Psoas muscle (tissue), 8 donors: ENCODE measurements around the gene PCNX2. TPM values are rescaled to one million over a fixed set of nuclear protein-coding genes. Genes with fewer than 3 reads are reported as not detected.

Source experiments
- ATAC-seq, 4 donors: fragments of 200-7000 bp; cut with Tn5 transposase; one replicate each; pipeline ENCODE4 v1.9.1; 2020; ENCODE audit warnings: moderate library complexity in 3 of 4, mild to moderate bottlenecking in 2 of 4
- DNase-seq, 2 donors: peaks; one replicate each; pipeline ENCODE4 v3.0.0-alpha.2; 2020
- H3K27ac ChIP-seq: fragments of 200-600 bp; one replicate; pipeline ENCODE4 v1.8.0; 2022
- H3K27me3 ChIP-seq, 3 donors: fragments of 200-600 bp in 1 of 3; one replicate each; pipeline versions ENCODE4 v1.6.1 to v1.8.0; 2013 to 2022; ENCODE audit warnings: low read length in 2 of 3, mild to moderate bottlenecking in 2 of 3, moderate library complexity in 1 of 3; ENCODE audit not compliant: insufficient read depth in 3 of 3
- H3K36me3 ChIP-seq, 2 donors: fragments of 200-600 bp in 1 of 2; one replicate each; pipeline versions ENCODE4 v1.6.1 to v1.8.0; 2013 to 2022; ENCODE audit warnings: low read depth in 1 of 2, mild to moderate bottlenecking in 1 of 2, moderate library complexity in 1 of 2; ENCODE audit not compliant: insufficient read depth in 1 of 2
- H3K4me1 ChIP-seq: fragments of 200-600 bp; one replicate; pipeline ENCODE4 v1.8.0; 2022
- H3K4me3 ChIP-seq: fragments of 200-600 bp; one replicate; pipeline ENCODE4 v1.8.0; 2022; ENCODE audit warnings: mild to moderate bottlenecking
- H3K9me3 ChIP-seq: fragments of 200-600 bp; one replicate; pipeline ENCODE4 v1.8.0; 2022
- CTCF ChIP-seq: fragments of 200-600 bp; IDR thresholded peaks from one replicate; pipeline ENCODE4 v1.8.0; 2022; ENCODE audit warnings: antibody characterized with exemption
- WGBS, 3 donors: extraction: QIAGEN DNeasy Blood & Tissue Kit; methylation state at CpG; one replicate each; pipeline versions ENCODE4 v1.1.6 to v1.1.7; 2013; 5-methylcytosine and 5-hydroxymethylcytosine counted together
- intact Hi-C, 2 donors: fragments of 100-400 bp; cut with DNase I; formaldehyde crosslinking; loops; one replicate each; pipeline versions ENCODE4 v1.11.0 to v1.14.2; 2022
- polyA plus RNA-seq, 3 donors: library from polyadenylated mRNA; stranded (reverse); fragments of 200-250 nt; gene quantifications; one replicate each; pipeline ENCODE4 v1.2.3, GENCODE V29; 2013
- total RNA-seq, 4 donors: library from RNA; stranded (reverse); fragmentation: NEBNext Ultra II Directional in 2 of 4; extraction: Animal tissue kit (Norgen Biotek cat#: 25700) in 2 of 4; gene quantifications; one replicate each; pipeline versions ENCODE4 v1.2.1 to v1.2.4, GENCODE V29; 2021 to 2023
- donor health status: healthy with polysubstance abuse.
- donor health status: DM: no; HTN: no; CAD: no; lungs with moderate emphysema.
- donor health status: Bipolar disorder and iron deficiency.
- donor health status: healthy.
- donor health status: DM: yes; HTN: yes; CAD: no.
- donor health status: DM: no; HTN: no; CAD: no.
- donor health status: DM: no; HTN: no; CAD: no.
- donor health status: DM: yes; HTN: yes; CAD: no.

PCNX2 gene
- total and polyA plus RNA-seq, 7 donors = 0.16 to 1.1 (median 0.54) TPM

- no peak for TF ChIP-seq CTCF
These were observed 5.8 kb downstream of the PCNX2 start for GRCh38 chr1:233289676-233290075.

GRCh38 chr1:233282582-233282886 lies 13.0 kb downstream of the PCNX2 start:
- no peak overlapping the region for H3K27ac ChIP-seq
- ATAC-seq = no peak
- no peak for DNase-seq
- no peaks in the 10 kb centered on the region for H3K27me3 ChIP-seq
- no peaks in the 10 kb centered on the region for H3K4me1 ChIP-seq
- no peak for TF ChIP-seq CTCF
- intact Hi-C loops = no loop called here
- no peaks in the 10 kb centered on the region for H3K9me3 ChIP-seq
- H3K4me3 ChIP-seq = no peak overlapping the region
- WGBS, 3 donors = 91 to 96% (median 92%) methylated on average over 3 of the region's 3 CpGs
- H3K36me3 ChIP-seq = no peaks in the 10 kb centered on the region

More at GRCh38 chr1:233289676-233290075, 5.8 kb downstream of the PCNX2 start:
- DNase-seq = no peak
- Histone ChIP-seq H3K9me3 (no peaks in the 10 kb centered on the region), H3K4me1 (no peaks in the 10 kb centered on the region), H3K4me3 (no peak overlapping the region), H3K27me3 (peaks cover 0 to 7% (median under 1%) of the 10 kb centered on the region in 3 donors), H3K27ac (no peak overlapping the region), H3K36me3 (no peaks in the 10 kb centered on the region)
- ATAC-seq = no peak
- intact Hi-C loops = no loop called here
- 64 to 73% (median 66%) methylated on average over 4 of the region's 4 CpGs for WGBS, 3 donors

GRCh38 chr1:233281711-233282581 lies 13.6 kb downstream of the PCNX2 start:
- no peak for ATAC-seq
- H3K36me3 ChIP-seq = no peaks in the 10 kb centered on the region
- no peak for TF ChIP-seq CTCF

GRCh38 chr1:233279971-233280370 lies 15.6 kb downstream of the PCNX2 start:
- intact Hi-C loops = no loop called here
- TF ChIP-seq CTCF = no peak
- DNase-seq (no peak), ATAC-seq (no peak)
- Histone ChIP-seq H3K4me3 (no peak overlapping the region), H3K4me1 (no peaks in the 10 kb centered on the region), H3K9me3 (no peaks in the 10 kb centered on the region), H3K36me3 (no peaks in the 10 kb centered on the region), H3K27ac (no peak overlapping the region), H3K27me3 (no peaks in the 10 kb centered on the region)
- WGBS, 3 donors = 85 to 91% (median 88%) methylated on average over 2 of the region's 2 CpGs

More at GRCh38 chr1:233281711-233282581, 13.6 kb downstream of the PCNX2 start:
- WGBS, 3 donors = 78 to 82% (median 80%) methylated on average over 8 of the region's 8 CpGs
- Histone ChIP-seq H3K4me1 (no peaks in the 10 kb centered on the region), H3K27me3 (no peaks in the 10 kb centered on the region), H3K4me3 (no peak overlapping the region), H3K9me3 (no peaks in the 10 kb centered on the region), H3K27ac (no peak overlapping the region)
- intact Hi-C loops = no loop called here
- no peak for DNase-seq

- H3K36me3 ChIP-seq = no peaks in the 10 kb centered on the region
- ATAC-seq (no peak), DNase-seq (no peak)
- no peak overlapping the region for H3K27ac ChIP-seq
- intact Hi-C loops = no loop called here
- WGBS, 3 donors = 42 to 100% (median 96%) methylated on average over 1 of the region's 1 CpG
- no peak overlapping the region for H3K4me3 ChIP-seq
- H3K4me1 ChIP-seq = no peaks in the 10 kb centered on the region
- H3K9me3 ChIP-seq = no peaks in the 10 kb centered on the region
- no peak for TF ChIP-seq CTCF
- no peaks in the 10 kb centered on the region for H3K27me3 ChIP-seq
These were observed 16.9 kb downstream of the PCNX2 start for GRCh38 chr1:233278631-233279030.
